Measurements from ENCODE around the gene TSN. TPM values are rescaled to one million over a fixed set of nuclear protein-coding genes. Genes with fewer than 3 reads are reported as not detected.

The TSN gene
- polyA plus RNA-seq, 1 donor, result 56.9 TPM

DNA sequence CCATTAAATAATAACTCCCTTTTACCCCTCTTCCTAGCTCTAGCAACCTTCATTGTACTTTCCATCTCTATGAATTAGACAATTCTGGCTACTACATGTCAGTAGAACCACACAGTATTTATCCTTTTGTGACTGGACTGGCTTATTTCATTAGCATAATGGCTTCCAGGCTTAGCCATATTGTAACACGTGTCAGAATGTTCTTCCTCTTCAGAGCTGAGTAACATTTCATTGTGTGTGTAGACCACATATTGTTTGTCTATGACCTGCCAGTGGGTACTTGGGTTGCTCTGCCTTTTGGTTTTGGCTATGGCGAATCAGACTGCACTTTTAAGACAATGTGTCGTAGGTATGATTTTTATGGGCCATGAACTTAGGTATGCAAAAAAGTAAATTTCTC lies 20.9 kb downstream of the TSN start:
- WGBS (ENCODE audit: insufficient coverage, low lambda C conversion rate), result no CpG with 5 or more reads among the region's 3 CpGs
- H3K36me3 ChIP-seq (ENCODE audit: control insufficient read depth, insufficient read depth, low read length), result no peaks in the 10 kb centered on the region
- DNase-seq, result no peak
- no peak overlapping the region for H3K27ac ChIP-seq (ENCODE audit: low read length)
- peaks cover 17% of the 10 kb centered on the region for H3K4me1 ChIP-seq (ENCODE audit: control insufficient read depth, insufficient read depth, low read length)
- no peak overlapping the region for H3K4me3 ChIP-seq (ENCODE audit: low read length)
- H3K9me3 ChIP-seq (ENCODE audit: control insufficient read depth, low read depth, low read length), result no peaks in the 10 kb centered on the region
- no peaks in the 10 kb centered on the region for H3K27me3 ChIP-seq (ENCODE audit: control insufficient read depth, insufficient read depth, low read length)

DNA sequence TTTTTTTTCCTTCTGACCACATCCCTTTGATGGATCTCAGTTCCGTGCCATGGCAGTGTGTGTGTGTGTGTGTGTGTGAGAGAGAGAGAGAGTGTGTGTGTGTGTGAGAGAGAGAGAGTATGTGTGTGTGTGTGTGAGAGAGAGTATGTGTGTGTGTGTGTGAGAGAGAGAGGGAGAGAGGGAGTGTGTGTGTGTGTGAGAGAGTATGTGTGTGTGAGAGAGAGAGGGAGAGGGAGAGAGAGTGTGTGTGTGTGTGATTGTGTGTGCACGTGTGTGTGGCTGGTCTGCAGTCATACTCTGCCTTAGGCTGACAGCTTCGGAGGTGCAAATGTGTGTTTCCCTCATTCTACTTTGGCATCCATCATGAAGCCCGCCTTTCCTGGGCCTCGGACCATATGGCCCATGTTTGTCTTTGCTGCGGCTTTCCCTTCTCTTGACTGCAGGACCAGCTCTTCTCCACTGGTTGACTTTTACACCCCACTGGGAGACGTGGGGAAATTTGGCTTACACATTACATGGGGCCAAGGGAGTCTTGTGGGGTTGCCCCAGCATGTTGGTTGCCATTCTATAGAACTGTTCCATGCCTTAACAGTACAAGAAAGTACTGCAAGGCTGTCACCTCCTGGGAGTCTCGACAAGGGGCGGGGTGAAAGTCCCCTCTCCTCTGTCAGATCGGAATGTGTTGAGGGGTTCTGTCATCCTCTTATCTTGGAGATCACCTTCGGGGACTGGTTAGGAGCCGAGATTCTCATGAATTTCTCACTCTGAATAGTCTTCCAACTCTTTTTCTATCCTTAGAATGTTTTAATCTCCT lies 21.6 kb downstream of the TSN start:
- H3K4me3 ChIP-seq (ENCODE audit: low read length), result no peak overlapping the region
- H3K27me3 ChIP-seq (ENCODE audit: control insufficient read depth, insufficient read depth, low read length), result peaks cover 2% of the 10 kb centered on the region
- no peaks in the 10 kb centered on the region for H3K36me3 ChIP-seq (ENCODE audit: control insufficient read depth, insufficient read depth, low read length)
- peaks cover 17% of the 10 kb centered on the region for H3K4me1 ChIP-seq (ENCODE audit: control insufficient read depth, insufficient read depth, low read length)
- peak in 1 of 2 donors; percentile 5 for DNase-seq
- no peak overlapping the region for H3K27ac ChIP-seq (ENCODE audit: low read length)
- WGBS (ENCODE audit: insufficient coverage, low lambda C conversion rate), result no CpG with 5 or more reads among the region's 12 CpGs
- H3K9me3 ChIP-seq (ENCODE audit: control insufficient read depth, low read depth, low read length), result no peaks in the 10 kb centered on the region

DNA sequence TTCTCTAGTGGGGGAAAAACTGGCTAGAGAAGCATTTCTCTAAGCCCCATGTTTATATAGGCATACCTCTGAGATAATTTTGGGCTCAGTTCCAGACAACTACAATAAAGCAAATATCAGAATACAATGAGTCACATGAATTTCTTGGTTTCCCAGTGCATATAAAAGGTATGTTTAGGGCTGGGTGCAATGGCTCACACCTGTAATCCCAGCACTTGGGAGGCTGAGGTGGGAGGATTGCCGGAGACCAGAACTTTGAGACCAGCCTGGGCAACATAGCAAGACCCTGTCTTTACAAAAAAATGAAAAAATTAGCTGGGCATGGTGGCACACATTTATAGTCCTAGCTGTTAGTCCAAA lies 22.2 kb downstream of the TSN start:
- Histone ChIP-seq H3K9me3 (ENCODE audit: control insufficient read depth, low read depth, low read length) (no peaks in the 10 kb centered on the region), H3K4me3 (ENCODE audit: low read length) (no peak overlapping the region), H3K27me3 (ENCODE audit: control insufficient read depth, insufficient read depth, low read length) (peaks cover 2% of the 10 kb centered on the region), H3K36me3 (ENCODE audit: control insufficient read depth, insufficient read depth, low read length) (no peaks in the 10 kb centered on the region), H3K4me1 (ENCODE audit: control insufficient read depth, insufficient read depth, low read length) (peaks cover 15% of the 10 kb centered on the region), H3K27ac (ENCODE audit: low read length) (no peak overlapping the region)
- peak in 1 of 2 donors; percentile 28 for DNase-seq
- WGBS (ENCODE audit: insufficient coverage, low lambda C conversion rate), result no CpG with 5 or more reads among the region's 1 CpG

DNA sequence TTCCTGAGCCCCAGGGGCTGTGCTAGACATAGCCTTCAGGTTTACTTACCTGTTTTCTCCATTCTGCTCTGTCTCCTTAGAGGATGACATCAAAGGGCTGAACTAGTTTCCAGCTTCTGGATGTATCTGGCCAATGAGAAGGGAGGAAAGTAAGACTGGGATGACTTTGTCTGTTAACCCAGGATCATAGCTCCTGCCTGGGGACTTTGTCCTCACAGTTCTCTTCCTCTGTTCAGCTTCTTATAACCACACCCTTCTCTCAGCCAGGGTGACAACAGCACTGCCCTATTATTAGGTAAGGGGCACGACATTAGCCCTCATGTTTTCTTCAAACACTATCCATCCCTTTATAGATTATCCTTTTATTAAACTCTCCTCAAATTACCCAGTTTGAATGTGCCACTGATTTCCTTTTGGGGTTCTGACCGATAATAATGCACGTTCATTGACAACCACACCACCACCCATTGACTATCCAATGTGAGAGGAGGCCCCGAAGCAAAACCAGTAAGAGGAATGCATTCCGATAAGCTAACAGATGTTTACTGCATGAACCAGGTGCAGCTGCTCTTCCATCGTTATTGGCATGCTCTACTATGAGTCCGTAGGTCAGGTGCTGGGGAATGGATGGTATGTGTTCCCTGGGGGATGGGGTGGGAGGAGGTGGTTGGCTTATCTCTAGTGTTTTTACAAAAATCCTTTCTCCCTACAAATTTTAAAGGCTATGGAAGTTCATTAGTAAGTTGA lies 23.5 kb downstream of the TSN start:
- Histone ChIP-seq H3K4me3 (ENCODE audit: low read length) (no peak overlapping the region), H3K9me3 (ENCODE audit: control insufficient read depth, low read depth, low read length) (no peaks in the 10 kb centered on the region), H3K27ac (ENCODE audit: low read length) (peak overlapping the region; percentile 60), H3K27me3 (ENCODE audit: control insufficient read depth, insufficient read depth, low read length) (peaks cover 2% of the 10 kb centered on the region), H3K36me3 (ENCODE audit: control insufficient read depth, insufficient read depth, low read length) (no peaks in the 10 kb centered on the region), H3K4me1 (ENCODE audit: control insufficient read depth, insufficient read depth, low read length) (peaks cover 15% of the 10 kb centered on the region)
- DNase-seq, result peak; percentile 52 to 75
- WGBS (ENCODE audit: insufficient coverage, low lambda C conversion rate), result no CpG with 5 or more reads among the region's 7 CpGs

DNA sequence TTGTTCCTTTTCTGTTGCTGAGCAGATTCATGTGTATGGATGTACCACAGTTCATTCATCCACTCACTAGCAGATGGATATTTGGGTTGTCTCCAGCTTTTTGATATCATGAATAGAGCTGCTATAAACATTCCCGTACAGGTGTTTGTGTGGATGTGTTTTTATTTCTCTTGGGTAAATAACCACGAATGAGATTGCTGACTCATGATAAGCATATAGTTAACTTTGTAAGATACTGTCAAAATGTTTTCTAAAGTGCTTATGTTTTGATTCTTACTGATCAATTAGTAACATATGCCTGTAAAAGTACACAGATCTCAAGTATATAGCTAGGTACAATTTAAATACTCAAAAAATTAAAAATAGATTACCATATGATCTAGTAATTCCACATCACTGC lies 27.7 kb downstream of the TSN start:
- no peak for DNase-seq
- H3K27me3 ChIP-seq (ENCODE audit: control insufficient read depth, insufficient read depth, low read length), result peaks cover 5% of the 10 kb centered on the region
- H3K36me3 ChIP-seq (ENCODE audit: control insufficient read depth, insufficient read depth, low read length), result no peaks in the 10 kb centered on the region
- no peaks in the 10 kb centered on the region for H3K9me3 ChIP-seq (ENCODE audit: control insufficient read depth, low read depth, low read length)
- WGBS (ENCODE audit: insufficient coverage, low lambda C conversion rate), result 83% methylated on average over 1 of the region's 2 CpGs
- no peak overlapping the region for H3K4me3 ChIP-seq (ENCODE audit: low read length)
- peaks cover 10% of the 10 kb centered on the region for H3K4me1 ChIP-seq (ENCODE audit: control insufficient read depth, insufficient read depth, low read length)
- no peak overlapping the region for H3K27ac ChIP-seq (ENCODE audit: low read length)

DNA sequence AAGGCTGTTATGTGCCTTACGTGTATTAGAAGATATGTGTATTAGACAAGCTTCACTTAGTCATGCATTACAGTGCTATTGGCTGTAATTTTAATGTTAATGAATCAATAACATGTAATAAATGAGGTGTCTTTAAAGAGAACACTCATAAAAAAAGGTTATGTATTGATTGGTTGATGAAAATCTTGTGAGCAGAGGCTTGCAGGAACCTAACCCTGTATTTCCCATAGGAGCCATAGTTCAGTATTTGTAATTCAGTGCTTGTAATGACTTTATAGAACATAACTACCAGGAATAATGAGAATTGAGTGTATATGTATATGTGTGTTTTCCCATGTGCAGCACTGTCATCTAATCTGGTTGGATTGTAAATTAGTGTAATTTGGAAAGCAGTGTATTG lies 33.2 kb downstream of the TSN start:
- WGBS (ENCODE audit: insufficient coverage, low lambda C conversion rate), result no CpG with 5 or more reads among the region's 1 CpG
- H3K9me3 ChIP-seq (ENCODE audit: control insufficient read depth, low read depth, low read length), result no peaks in the 10 kb centered on the region
- no peaks in the 10 kb centered on the region for H3K36me3 ChIP-seq (ENCODE audit: control insufficient read depth, insufficient read depth, low read length)

DNA sequence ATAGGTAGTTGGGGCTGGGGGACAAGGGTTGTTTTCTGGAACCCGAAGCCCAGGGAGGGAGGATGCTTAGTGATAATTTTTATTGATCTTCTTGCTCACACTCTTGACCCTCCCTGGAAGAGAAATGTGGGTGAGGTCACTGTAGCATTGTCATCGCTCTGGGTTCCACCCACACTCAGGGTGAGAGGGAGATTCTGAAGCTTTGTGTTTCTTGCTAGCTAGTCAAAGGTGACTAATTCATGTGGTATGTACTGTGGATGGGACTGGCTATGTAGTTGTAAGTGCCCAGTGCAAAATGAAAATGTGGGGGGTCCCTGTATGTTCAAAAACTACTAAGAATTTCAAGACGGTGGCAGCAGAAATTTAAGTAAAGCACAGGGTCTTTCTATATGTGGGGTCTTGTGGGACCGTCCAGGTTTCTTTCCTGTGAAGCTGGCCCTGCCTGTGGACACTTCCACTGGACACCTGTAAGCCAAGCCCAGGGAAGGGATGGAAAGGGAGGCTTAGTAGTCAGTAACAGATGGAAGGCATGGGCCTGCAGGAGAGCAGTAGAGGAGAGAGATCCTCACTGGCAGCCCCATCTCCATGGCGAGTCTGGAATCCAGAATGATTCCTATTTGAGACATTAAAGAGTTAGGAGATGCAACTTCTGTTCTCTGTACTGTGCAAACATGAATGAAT lies 35.0 kb downstream of the TSN start:
- no peak overlapping the region for H3K4me3 ChIP-seq (ENCODE audit: low read length)
- DNase-seq, result no peak
- H3K27ac ChIP-seq (ENCODE audit: low read length), result no peak overlapping the region
- no peaks in the 10 kb centered on the region for H3K4me1 ChIP-seq (ENCODE audit: control insufficient read depth, insufficient read depth, low read length)
- H3K9me3 ChIP-seq (ENCODE audit: control insufficient read depth, low read depth, low read length), result no peaks in the 10 kb centered on the region
- peaks cover 10% of the 10 kb centered on the region for H3K27me3 ChIP-seq (ENCODE audit: control insufficient read depth, insufficient read depth, low read length)
- H3K36me3 ChIP-seq (ENCODE audit: control insufficient read depth, insufficient read depth, low read length), result no peaks in the 10 kb centered on the region
- no CpG with 5 or more reads among the region's 5 CpGs for WGBS (ENCODE audit: insufficient coverage, low lambda C conversion rate)

More for the DNA sequence above, 33.2 kb downstream of the TSN start:
- Histone ChIP-seq H3K4me3 (ENCODE audit: low read length) (no peak overlapping the region), H3K27me3 (ENCODE audit: control insufficient read depth, insufficient read depth, low read length) (peaks cover 10% of the 10 kb centered on the region), H3K27ac (ENCODE audit: low read length) (no peak overlapping the region), H3K4me1 (ENCODE audit: control insufficient read depth, insufficient read depth, low read length) (no peaks in the 10 kb centered on the region)
- no peak for DNase-seq

DNA sequence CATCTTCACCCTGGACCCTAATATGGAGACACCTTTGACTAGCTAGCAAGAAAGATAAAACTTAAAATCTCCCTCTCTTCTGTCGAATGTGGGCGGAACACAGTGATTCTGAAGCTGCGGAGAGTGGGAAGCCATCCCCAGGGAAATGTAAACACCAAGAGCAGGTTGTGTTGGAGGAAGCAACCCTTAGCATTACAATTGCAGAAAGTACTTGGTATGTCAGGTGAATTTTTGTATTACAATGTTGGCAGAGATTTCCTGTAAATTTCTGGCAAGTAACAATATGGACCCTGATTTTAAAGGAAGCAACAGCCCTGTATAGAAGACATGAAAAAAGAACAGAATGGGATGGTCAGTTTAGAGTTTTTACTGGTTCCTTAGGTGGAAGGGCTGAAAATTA lies 35.8 kb downstream of the TSN start:
- Histone ChIP-seq H3K27me3 (ENCODE audit: control insufficient read depth, insufficient read depth, low read length) (peaks cover 7% of the 10 kb centered on the region), H3K36me3 (ENCODE audit: control insufficient read depth, insufficient read depth, low read length) (no peaks in the 10 kb centered on the region), H3K9me3 (ENCODE audit: control insufficient read depth, low read depth, low read length) (no peaks in the 10 kb centered on the region), H3K27ac (ENCODE audit: low read length) (no peak overlapping the region), H3K4me1 (ENCODE audit: control insufficient read depth, insufficient read depth, low read length) (no peaks in the 10 kb centered on the region), H3K4me3 (ENCODE audit: low read length) (no peak overlapping the region)
- WGBS (ENCODE audit: insufficient coverage, low lambda C conversion rate), result 60% methylated on average over 3 of the region's 3 CpGs
- DNase-seq, result no peak

DNA sequence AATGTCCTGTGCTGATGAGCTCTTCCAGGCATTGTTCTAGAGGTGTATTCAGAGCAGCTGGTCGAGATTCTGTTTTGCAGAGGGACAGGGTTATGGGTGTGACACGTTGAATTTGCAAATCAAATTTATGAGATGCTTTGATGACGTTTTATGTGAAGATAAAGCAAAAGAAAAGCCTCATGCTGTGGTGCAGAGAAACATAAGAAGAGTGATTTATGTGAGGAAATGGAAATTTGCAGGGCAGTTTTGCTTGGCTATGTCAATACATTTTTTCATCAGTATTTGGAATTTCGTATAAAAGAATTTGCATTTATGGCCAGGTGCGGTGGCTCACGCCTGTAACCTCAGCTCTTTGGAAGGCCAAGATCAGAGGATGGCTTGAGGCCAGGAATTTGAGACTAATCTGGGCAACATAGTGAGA lies 36.4 kb downstream of the TSN start:
- Histone ChIP-seq H3K9me3 (ENCODE audit: control insufficient read depth, low read depth, low read length) (no peaks in the 10 kb centered on the region), H3K4me3 (ENCODE audit: low read length) (no peak overlapping the region), H3K36me3 (ENCODE audit: control insufficient read depth, insufficient read depth, low read length) (no peaks in the 10 kb centered on the region), H3K27me3 (ENCODE audit: control insufficient read depth, insufficient read depth, low read length) (peaks cover 7% of the 10 kb centered on the region), H3K4me1 (ENCODE audit: control insufficient read depth, insufficient read depth, low read length) (no peaks in the 10 kb centered on the region), H3K27ac (ENCODE audit: low read length) (no peak overlapping the region)
- DNase-seq, result no peak
- 42% methylated on average over 3 of the region's 6 CpGs for WGBS (ENCODE audit: insufficient coverage, low lambda C conversion rate)

DNA sequence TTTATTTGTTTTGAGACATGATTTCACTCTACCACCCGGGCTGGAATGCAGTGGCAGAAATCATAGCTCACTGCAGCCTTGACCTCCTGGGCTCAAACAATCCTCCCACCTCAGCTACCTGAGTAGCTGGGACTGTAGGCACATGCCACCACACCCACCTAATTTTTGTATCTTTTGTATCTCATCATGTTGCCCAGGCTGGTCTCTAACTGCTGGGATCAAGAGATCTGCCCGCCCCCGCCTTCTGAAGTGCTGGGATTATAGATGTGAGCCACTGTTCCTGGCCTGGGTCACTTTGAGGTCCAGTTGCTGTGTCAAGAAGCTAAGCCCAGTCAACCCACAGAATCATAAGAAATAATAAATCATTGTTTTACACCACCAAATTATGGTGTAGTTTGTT lies 38.4 kb downstream of the TSN start:
- no peaks in the 10 kb centered on the region for H3K9me3 ChIP-seq (ENCODE audit: control insufficient read depth, low read depth, low read length)
- 67% methylated on average over 1 of the region's 3 CpGs for WGBS (ENCODE audit: insufficient coverage, low lambda C conversion rate)
- H3K4me3 ChIP-seq (ENCODE audit: low read length), result no peak overlapping the region
- H3K4me1 ChIP-seq (ENCODE audit: control insufficient read depth, insufficient read depth, low read length), result no peaks in the 10 kb centered on the region
- peaks cover 7% of the 10 kb centered on the region for H3K27me3 ChIP-seq (ENCODE audit: control insufficient read depth, insufficient read depth, low read length)
- DNase-seq, result no peak
- H3K36me3 ChIP-seq (ENCODE audit: control insufficient read depth, insufficient read depth, low read length), result no peaks in the 10 kb centered on the region
- H3K27ac ChIP-seq (ENCODE audit: low read length), result no peak overlapping the region
